Gastroesophageal sphincter (tissue), 4 donors: Measurements from ENCODE around the gene GPC1. TPM values are rescaled to one million over a fixed set of nuclear protein-coding genes. Genes with fewer than 3 reads are reported as not detected.

Experiments used
- ATAC-seq: fragments of 150-250 bp; one replicate; pipeline ENCODE4 v1.9.1; 2016; ENCODE audit warnings: mild to moderate bottlenecking, moderate library complexity
- H3K27ac ChIP-seq, 4 donors: fragments of 200-600 bp; sonication (generic) in 3 of 4; 1 replicate in 3 of 4; 2 replicates in 1 of 4; pipeline ENCODE4 v1.5.1; 2016 to 2019
- H3K27me3 ChIP-seq: fragments of 200-600 bp; sonication (generic); one replicate; pipeline ENCODE4 v1.5.1; 2019
- H3K36me3 ChIP-seq, 2 donors: fragments of 200-600 bp; sonication (generic); one replicate each; pipeline ENCODE4 v1.5.1; 2019; ENCODE audit warnings: control low read depth in 1 of 2
- H3K4me1 ChIP-seq, 3 donors: fragments of 200-600 bp; sonication (generic); 1 replicate in 2 of 3; 2 replicates in 1 of 3; pipeline ENCODE4 v1.5.1; 2016 to 2019; ENCODE audit warnings: control low read depth in 2 of 3
- H3K4me3 ChIP-seq, 2 donors: fragments of 200-600 bp; sonication (generic); one replicate each; pipeline ENCODE4 v1.5.1; 2019; ENCODE audit warnings: mild to moderate bottlenecking in 1 of 2, moderate library complexity in 1 of 2
- H3K9me3 ChIP-seq, 3 donors: fragments of 200-600 bp; sonication (generic); one replicate each; pipeline ENCODE4 v1.5.1; 2017 to 2019; ENCODE audit warnings: control low read depth in 2 of 3
- CTCF ChIP-seq, 4 experiments: fragments of 200-600 bp in 2 of 4; fragments of 450-650 bp in 2 of 4; sonication (generic) in 1 of 4; IDR thresholded peaks; one replicate each; pipeline ENCODE4 v1.5.1; 2017 to 2019; ENCODE audit warnings: antibody characterized with exemption in 4 of 4, mild to moderate bottlenecking in 2 of 4, moderate library complexity in 2 of 4
- EP300 ChIP-seq: sonication (generic); formaldehyde crosslinking; IDR thresholded peaks from one replicate; pipeline ENCODE4 v1.6.1; 2017; ENCODE audit warnings: antibody characterized with exemption, mild to moderate bottlenecking
- POLR2A ChIP-seq, 2 donors: fragments of 450-650 bp; IDR thresholded peaks; one replicate each; pipeline ENCODE4 v1.6.1; 2017; ENCODE audit warnings: antibody characterized with exemption in 2 of 2, mild to moderate bottlenecking in 2 of 2, moderate library complexity in 1 of 2
- POLR2AphosphoS5 ChIP-seq: sonication (generic); formaldehyde crosslinking; IDR thresholded peaks from one replicate; pipeline ENCODE4 v1.6.1; 2017; ENCODE audit warnings: antibody characterized with exemption
- WGBS, 2 donors: methylation state at CpG; one replicate each; pipeline ENCODE4 v1.1.5; 2018; ENCODE audit warnings: low coverage in 1 of 2; 5-methylcytosine and 5-hydroxymethylcytosine counted together
- total RNA-seq, 4 donors: library from RNA; depleted of rRNA; stranded (reverse); fragments of >200 nt; gene quantifications; one replicate each; pipeline ENCODE4 v1.1.0, GENCODE V29; 2016

The GPC1 gene
- total RNA-seq, 4 donors from 2014 or later, result 22.5 to 73.9 (median 43.3) TPM

DNA sequence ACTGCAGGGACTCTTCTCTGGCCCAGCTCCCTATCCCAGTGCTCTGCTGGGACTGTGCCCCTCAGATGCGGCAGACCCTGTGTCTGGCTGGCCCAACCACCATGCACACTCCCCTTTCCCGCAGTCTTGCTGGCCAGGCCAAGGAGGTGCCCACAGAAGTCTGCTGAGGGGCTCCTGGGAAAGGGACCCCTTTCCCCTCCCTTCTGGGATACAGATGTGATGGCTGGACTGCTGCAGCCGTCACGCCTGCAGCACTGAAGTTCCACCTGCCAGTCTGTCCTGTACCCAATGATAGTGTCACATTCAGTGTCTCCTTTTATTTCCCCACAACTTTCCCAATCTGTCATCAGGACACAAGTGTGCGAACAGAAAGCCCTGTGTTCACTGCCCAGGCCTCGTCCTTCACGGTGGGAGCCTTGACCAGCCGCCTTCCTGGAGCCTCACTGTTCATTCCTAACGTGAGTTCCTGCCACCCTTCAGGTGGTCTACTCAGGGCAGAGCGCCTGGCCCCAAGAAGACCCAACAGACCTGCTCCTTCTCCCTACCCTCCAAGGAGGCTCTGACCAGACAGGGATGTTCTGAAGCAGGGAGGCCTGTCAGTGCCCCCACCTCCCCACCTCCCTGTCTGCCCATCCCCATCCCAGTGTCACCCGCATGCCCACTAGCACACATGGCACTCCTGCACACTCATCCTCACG lies 75.2 kb downstream of the GPC1 start:
- WGBS, 2 donors, result 76 to 90% methylated on average over 2 to 5 of the region's 12 CpGs

DNA sequence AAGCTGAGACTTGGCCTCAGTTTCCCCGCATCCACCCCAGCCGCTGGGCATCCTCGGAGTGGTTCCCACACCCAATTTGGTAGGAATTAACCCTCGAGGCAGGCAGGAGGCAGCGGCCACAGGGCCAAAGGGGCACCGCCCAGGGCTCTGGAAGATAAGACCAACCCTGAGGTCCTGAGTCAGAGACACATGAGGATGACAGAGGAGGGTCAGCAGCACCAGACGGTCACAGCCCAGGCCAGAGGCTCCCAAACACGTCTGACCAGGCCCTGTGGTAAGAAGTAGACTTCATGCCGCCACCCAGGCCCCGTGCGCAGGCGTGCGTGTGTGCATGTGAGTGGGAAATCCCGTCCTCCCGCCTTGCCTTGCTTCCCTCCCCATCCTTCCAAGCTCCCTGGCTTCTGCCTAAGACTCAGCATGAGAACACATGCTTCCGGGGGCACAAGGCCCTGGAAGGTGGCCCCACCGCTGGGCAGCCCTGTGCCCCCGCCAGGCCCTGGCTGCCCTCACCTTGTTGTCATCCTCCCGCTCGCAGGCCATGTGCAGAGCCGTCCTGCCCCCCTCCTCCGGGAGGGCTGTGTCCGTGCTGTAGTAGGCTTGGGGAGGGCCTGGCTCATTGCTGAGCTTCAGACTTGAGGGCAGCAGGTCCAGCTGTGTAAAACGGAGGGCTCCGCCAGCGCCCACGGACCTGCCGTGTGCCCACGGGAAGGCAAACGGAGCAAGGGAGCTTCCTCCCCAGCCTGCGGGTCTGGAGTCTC lies 76.1 kb downstream of the GPC1 start:
- TF ChIP-seq POLR2A (IDR thresholded peaks at IDR 0.05), result no peak
- no peak for TF ChIP-seq EP300
- TF ChIP-seq POLR2AphosphoS5, result no peak
- TF ChIP-seq CTCF (IDR thresholded peaks at IDR 0.05), result no peak
- no peak overlapping the region for H3K27ac ChIP-seq
- no peak for ATAC-seq
- H3K4me3 ChIP-seq, result no peak overlapping the region
- peaks cover 0 to 11% (median 0%) of the 10 kb centered on the region in 3 donors for H3K4me1 ChIP-seq
- H3K36me3 ChIP-seq, result peaks cover 0 to 41% of the 10 kb centered on the region in 2 donors
- H3K9me3 ChIP-seq, result no peaks in the 10 kb centered on the region
- H3K27me3 ChIP-seq, result no peaks in the 10 kb centered on the region
- 83 to 93% methylated on average over 1 to 11 of the region's 31 CpGs for whole genome bisulfite sequencing, 2 donors

More for the DNA sequence above, 75.2 kb downstream of the GPC1 start:
- H3K27me3 ChIP-seq, result no peaks in the 10 kb centered on the region
- TF ChIP-seq POLR2A (IDR thresholded peaks at IDR 0.05) (no peak), EP300 (no peak), CTCF (IDR thresholded peaks at IDR 0.05) (no peak), POLR2AphosphoS5 (no peak)
- H3K4me3 ChIP-seq, result no peak overlapping the region
- H3K4me1 ChIP-seq, result peaks cover 0 to 11% (median 0%) of the 10 kb centered on the region in 3 donors
- no peak for ATAC-seq
- H3K36me3 ChIP-seq, result peaks cover 0 to 41% of the 10 kb centered on the region in 2 donors
- H3K27ac ChIP-seq, result no peak overlapping the region
- no peaks in the 10 kb centered on the region for H3K9me3 ChIP-seq

- Histone ChIP-seq H3K27me3 (no peaks in the 10 kb centered on the region), H3K9me3 (no peaks in the 10 kb centered on the region), H3K4me1 (peaks cover 0 to 11% (median 0%) of the 10 kb centered on the region in 3 donors), H3K4me3 (no peak overlapping the region), H3K36me3 (peaks cover 0 to 41% of the 10 kb centered on the region in 2 donors), H3K27ac (no peak overlapping the region)
- 73% methylated on average over 3 of the region's 11 CpGs; no CpG with 5 or more reads in 1 of the 2 donors for WGBS, 2 donors
- TF ChIP-seq POLR2AphosphoS5, result no peak
- no peak for TF ChIP-seq EP300
- no peak for TF ChIP-seq POLR2A (IDR thresholded peaks at IDR 0.05)
- no peak for TF ChIP-seq CTCF (IDR thresholded peaks at IDR 0.05)
- no peak for ATAC-seq
Measured at GRCh38 chr2:240512109-240512485, 76.6 kb downstream of the GPC1 start.

- H3K27me3 ChIP-seq, result peaks cover 6% of the 10 kb centered on the region
- TF ChIP-seq POLR2AphosphoS5 (no peak), POLR2A (IDR thresholded peaks at IDR 0.05) (no peak), CTCF (IDR thresholded peaks at IDR 0.05) (no peak), EP300 (no peak)
- H3K27ac ChIP-seq, result no peak overlapping the region
- no peak for ATAC-seq
- no peaks in the 10 kb centered on the region for H3K9me3 ChIP-seq
- H3K4me1 ChIP-seq, result peaks cover 0 to 11% (median 0%) of the 10 kb centered on the region in 3 donors
- 100% methylated on average over 1 of the region's 21 CpGs; no CpG with 5 or more reads in 1 of the 2 donors for WGBS, 2 donors
- no peak overlapping the region for H3K4me3 ChIP-seq
- H3K36me3 ChIP-seq, result peaks cover 0 to 41% of the 10 kb centered on the region in 2 donors
Measured at GRCh38 chr2:240512666-240513535, 77.4 kb downstream of the GPC1 start.
